HG03460 (cell line): Measurements from ENCODE around the gene PPP2R3A.

Experiments
- ATAC-seq: cut with Tn5 transposase; IDR thresholded peaks from one replicate; pipeline ENCODE4 v1.9.1; 2021; ENCODE audit not compliant: unreplicated experiment

The PPP2R3A gene

DNA sequence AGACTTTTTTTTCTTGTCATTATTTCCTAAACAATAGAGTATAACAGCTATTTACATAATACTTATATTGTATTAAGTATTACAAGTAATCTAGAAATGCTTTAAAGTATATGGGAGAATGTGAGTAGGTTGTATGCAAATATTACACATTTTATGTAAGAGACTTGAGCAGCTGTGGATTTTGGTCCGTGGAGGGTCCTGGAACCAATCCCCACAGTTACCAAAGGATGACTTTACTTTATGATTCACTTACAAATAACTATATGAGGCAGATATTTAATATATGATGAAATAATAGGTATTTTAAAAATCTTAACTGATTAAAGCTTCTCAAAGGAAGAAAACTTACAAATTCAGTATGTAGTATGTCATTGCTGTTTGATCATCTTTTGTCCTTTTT, 56.3 kb downstream of the PPP2R3A start:
- no peak for ATAC-seq

DNA sequence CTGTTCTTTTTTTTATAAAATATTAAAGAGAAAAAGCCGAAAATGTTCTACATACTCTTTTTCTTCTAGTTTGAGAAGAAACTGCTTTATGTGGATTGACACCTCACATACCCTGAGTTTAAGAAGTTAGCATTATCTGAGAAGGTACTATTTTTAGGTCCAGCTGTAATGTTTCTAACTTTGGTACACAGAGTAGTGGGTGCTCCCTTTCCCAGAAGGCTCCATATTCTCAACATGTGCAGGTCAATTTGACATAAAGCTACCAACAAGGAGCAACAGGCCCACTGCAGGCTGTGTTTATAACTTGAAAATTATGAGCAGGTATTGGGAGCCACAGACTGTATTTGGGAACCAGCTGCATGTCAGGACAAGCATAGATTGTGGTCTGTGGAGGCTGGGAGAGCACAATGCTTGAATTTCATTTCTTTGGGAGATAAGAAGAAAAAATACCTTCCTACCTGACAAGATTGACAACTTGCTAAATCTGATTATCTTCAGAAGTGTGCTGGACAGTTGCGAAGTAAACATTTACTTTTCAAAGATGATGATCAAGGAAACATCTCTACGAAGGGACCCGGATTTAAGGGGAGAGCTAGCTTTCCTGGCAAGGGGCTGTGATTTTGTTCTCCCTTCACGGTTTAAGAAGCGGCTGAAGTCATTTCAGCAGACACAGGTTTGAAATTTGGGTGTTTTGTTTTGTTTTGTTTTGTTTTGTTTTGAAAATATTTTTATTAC, 57.2 kb downstream of the PPP2R3A start:
- ATAC-seq, result no peak

DNA sequence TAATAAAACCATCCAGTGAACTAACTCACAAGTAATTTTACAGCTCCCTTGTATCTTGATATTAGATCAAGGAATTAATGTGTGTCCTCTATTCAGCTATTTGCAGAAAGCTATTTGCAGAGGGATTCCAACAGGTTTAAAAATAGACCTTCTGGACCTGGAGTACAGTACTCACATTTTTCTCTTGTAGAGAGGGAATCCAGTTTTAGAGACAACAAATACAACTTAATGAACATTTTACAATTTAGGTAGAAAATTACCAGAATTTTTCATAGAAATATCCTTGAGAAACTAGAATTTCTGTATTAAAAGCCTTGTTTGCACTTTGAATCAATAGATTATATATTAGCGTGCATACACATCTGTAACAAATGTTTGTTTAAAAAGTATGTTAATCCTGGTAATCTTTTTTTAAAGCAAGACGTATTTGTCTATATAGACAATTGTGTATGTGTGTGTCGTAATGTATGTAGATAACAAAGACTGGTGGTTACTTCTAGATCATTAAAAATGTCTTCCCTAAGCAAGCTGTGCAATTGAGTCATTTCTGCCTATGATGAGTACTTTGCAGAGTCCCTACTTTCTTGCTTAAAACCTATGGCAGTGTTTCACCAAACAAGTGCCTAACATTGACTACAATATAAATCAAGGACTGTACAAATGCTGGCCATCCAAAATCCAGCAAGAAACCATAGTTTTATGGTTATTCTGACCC, 57.9 kb downstream of the PPP2R3A start:
- no peak for ATAC-seq

DNA sequence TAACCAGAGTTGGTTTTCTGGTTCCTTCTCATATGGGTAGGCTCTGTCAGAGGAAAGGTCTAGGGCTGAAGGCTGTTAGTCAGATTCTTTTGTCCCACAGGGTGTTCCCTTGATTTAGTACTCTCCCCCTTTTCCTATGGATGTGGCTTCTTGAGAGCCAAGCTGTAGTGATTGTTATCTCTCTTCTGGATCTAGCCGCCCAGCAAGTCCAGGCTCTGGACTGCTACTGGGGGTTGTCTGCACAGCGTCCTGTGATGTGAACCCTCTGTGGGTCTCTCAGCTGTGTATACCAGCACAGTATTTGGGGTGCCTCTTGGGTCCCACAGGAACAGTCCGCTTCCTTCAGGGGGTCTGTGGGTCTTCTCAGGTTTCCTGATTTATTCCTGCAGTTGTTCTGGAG, 70.8 kb downstream of the PPP2R3A start:
- no peak for ATAC-seq

DNA sequence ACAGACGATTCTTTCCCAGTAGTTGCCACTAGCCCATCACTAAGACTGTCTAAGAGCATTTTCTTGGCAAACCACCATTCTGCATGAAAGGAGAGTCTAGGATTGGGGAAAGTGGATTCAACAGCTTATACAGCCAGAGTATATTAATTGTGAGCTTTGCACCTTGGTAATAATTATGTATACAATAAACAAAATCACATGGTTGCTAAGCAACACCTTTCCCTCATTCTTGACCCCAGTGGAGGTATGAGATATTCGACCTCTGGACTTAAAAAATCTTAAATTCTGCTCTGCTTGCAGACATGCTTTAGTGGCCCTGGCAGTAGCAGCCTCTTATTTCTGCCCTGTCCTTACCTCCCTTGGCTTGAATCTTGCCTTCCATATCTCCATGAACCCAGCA, 73.1 kb downstream of the PPP2R3A start:
- ATAC-seq, result no peak

DNA sequence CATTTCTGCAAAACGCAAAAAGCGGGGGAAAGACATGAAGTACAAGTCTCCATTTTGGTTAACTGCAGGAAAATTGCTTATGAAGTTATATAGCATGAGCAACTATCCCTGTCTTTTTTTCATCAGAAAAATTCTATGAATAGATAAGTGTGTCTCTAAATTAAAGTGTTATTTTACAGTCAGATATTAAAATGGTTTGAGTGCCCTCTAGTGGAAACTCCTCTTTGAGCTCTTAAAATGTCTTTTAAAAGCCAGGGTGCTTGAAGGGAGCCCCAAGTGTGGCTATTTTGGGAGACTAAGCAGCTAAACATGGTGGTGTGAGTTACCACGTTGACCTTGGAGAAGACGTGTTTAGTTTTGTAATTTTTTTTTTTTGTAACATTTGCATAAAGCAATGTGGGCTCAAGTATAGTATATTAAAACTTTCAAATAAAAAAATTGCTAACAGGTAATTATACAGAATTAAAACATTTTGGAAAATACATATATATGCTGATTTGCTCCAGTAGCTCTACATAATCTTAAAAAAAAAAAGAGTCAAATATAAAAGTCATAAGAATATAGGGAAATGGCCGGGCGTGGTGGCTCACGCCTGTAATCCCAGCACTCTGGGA, 77.2 kb downstream of the PPP2R3A start:
- no peak for ATAC-seq

DNA sequence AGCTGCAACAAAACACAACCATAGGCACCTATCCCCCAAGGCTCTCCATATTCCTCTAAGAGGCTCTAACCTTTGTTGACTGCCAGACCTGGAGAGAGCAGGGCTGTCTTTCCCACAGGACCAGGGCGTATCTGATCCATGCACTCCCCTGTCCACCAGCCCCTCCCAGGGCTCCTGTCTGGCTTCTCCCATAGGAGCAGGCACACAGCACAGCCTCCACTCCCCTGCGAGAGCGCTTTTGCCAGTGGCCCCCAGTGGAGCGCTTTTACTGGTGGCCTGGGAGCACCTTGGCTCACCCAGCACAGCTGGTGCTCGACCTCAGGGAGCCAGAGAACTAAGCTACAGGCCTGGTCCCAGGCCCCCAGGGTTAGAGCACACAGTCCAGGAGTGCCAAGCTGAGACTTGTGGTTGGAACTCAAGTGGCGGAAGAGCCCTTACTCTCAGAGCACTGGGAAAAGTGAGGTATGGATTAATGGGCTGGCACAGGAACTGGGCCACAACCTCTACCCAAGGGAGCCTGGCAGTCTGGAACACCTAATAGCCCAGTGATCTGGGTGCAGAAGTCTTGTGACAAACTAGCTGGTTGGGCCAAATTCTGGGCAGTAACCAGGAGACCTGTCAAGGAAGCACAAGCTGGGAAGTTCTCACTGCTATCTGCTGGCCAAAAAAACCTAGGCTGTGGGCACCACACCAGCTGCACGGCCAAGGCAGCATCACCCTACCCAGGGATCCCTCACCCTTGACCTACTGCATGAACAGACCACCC, 79.6 kb downstream of the PPP2R3A start:
- ATAC-seq, result no peak

DNA sequence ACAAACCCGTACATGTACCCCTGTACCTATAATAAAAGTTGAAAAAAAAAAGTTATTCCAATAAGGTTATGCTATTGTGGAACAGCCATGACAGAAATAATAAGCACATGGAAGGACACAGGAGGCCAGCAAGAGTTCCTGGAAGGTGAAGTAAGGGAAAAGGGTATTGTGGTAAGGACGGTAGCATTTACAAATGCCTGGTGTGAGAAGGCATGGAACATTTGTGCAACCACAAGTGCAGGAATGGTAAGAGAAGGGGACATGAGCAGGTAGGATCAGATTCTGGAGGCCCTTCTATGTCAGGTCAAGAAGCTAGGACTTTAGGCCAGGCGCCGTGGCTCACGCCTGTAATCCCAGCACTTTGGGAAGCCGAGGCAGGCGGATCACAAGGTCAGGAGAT, 82.5 kb downstream of the PPP2R3A start:
- no peak for ATAC-seq

DNA sequence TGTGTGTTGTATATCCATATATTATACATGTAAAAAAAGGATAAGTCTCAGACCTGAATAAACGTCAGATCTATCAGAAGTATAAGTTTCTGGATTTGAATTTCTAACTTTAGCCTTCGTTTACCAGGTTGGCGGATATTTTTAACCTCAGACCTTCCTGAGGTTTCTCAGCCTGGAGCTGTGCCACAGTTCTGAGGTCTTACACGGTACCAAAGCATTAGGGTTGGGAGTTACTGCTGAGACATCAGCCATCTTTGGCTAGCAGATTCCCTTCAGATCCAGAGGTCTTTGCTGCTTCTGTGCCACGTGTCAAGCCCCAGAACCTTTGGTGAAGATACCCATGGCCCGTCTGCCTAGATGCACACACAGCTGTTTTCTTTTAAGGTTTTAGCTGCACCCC, 84.7 kb downstream of the PPP2R3A start:
- no peak for ATAC-seq

DNA sequence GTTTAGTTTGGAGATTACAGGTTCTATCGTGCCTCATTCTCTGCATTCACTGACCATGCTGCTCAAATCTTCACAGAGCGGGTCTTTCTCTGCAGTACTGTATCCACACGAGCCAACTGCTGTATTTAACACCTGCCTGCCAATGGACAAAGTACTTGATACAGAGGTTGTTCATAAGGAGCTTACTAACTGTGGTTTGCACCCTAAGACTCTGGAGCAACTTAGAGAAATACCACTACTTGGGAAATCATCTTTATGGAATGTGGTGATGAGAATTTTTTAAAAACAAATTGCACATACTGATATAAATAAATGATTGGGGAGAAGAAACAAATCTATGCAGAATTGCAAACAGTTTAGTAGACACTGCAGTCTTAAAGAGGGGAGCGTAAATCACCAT, 90.0 kb downstream of the PPP2R3A start:
- ATAC-seq, result no peak

DNA sequence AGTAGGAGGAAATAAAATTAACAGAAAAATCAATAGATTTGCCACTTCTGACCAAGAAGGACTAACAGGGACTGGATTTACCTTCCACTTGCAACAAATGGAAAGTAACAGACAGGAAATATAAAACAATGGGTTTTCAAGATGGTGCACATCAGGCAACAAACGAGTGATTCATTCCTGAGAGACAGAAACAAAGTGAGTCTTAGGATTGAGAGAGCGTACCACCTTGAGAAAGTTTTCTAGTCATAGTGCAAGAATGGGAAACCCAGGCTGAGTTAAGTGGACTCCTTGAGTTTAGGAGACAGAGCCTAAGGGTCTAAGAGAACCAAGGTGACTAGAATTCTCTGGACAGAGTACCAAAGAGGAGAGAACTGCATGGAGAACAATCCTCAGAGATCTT, 101.7 kb downstream of the PPP2R3A start:
- no peak for ATAC-seq

DNA sequence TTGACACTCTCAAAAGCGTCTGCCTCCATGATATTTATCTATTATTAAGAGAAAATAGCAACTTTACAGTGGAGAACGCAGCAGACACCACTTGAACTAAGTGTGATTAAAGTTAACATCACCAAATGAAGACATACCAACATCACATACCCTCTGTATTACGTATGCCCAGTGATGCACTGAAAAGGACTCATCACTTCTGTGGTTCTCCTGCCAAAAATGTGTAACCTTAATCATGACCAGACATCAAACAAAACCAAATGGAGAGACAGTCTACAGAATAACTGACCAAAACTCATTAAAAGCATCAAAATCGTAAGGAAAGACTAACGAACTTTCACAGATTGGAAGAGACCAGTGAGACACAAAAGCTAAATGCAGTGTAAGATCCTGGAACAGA, 103.2 kb downstream of the PPP2R3A start:
- no peak for ATAC-seq

DNA sequence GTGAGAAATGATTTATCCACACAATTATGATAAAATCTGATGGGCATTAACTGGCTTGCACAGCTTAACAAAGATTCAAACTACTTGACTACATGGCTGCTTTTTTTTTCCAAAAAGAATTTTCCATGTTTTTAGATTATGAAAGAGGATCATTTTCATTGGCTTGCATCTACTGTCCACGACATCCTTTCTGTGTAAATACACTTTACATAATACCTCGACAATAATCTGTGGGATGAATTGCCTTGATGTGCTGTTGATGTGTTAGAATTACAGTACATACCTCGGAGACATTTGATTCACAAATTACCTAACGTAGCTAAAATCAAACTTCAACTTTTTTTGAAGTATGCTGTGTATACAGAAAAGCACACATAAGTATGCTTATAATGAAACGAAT, 104.4 kb downstream of the PPP2R3A start:
- ATAC-seq, result no peak

DNA sequence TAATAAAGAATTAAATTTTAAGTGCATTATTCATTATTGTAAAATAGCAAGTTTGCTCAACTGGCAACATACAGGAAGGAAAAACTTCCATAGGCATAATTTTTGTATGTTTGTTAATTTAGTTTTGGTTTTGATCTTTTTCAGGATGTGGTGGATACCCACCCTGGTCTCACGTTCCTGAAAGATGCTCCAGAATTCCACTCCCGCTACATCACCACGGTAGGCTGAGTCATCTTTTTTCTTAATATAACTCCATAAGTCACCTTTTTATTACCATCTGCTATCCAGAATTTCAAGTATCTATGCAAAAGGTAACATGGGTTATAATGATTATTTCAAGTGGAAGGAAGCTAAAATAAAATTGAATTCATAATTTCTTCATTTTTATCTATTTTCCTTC, 104.8 kb downstream of the PPP2R3A start:
- ATAC-seq, result no peak

DNA sequence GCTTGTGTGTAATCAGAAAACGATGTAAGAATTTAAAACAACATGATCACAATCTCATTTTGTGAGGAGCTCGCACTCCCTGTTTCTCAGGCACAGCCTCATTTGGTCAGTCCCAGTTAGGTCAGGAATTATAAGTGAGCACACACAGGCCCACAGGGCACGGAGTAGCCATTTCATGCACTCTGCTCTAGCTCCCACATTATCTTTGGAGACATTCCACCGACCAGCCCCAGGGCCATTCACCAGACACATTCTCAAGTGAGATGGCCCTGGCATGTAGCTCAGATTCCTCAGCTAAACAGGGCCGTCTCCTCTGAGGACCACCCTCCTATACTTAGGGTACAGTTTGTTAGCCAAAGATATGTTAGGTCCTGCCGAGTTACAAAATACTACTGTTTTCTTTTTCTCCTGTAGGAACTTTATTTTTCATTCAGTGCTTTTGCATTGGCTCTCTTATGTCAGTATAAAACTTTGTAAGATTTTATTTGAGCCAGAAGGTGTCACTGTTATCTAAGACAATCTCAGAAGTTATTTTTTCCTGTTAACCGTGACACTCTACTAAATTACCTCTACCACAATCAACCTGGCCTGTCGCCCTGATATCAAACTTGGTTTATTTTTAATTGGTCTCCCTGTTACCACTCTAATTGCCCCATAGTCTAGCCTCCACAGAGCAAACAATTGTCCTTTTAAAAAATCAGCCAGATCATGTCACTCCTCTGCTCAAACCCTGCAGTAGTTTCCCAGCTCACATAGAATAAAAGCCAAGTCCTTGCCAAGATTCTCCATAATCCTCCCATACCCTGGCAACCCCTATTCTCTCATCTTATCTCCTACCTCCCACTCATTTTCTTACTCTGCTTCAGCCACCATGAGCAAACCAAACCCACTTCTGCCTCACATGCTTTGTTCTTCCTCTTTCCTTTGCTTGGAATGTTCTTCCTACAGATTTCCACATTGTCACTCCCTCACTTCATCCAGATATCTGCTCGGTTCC, 105.7 kb downstream of the PPP2R3A start:
- no peak for ATAC-seq

DNA sequence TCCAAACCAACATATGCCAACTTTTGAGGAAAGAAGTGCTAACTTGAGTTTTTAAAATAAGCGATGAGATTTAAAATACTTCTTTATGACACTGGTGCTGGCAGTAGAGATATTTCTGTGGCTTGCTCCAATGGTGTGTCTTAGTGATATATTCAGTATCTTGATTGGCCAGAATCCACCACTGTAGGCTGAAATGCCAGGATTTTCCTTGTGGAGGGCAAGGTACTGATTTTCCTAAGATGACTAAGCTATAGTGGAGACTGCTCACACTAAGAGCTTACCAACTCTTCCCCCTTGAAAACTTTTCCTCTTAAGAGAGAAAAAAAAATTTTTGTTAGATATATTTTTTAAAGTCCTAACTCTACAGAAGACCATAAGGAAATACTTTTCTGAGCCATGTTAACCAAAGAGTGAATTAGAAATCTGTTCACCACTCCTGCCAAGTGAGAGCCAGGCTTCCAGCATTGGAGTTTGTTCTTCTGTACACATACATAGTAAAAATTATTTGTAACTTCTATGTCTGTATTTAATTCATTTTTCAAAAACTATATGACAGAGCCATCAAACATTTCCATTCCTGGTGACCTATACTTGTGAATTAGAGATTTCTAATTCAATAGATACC, 109.1 kb downstream of the PPP2R3A start:
- ATAC-seq, result no peak

DNA sequence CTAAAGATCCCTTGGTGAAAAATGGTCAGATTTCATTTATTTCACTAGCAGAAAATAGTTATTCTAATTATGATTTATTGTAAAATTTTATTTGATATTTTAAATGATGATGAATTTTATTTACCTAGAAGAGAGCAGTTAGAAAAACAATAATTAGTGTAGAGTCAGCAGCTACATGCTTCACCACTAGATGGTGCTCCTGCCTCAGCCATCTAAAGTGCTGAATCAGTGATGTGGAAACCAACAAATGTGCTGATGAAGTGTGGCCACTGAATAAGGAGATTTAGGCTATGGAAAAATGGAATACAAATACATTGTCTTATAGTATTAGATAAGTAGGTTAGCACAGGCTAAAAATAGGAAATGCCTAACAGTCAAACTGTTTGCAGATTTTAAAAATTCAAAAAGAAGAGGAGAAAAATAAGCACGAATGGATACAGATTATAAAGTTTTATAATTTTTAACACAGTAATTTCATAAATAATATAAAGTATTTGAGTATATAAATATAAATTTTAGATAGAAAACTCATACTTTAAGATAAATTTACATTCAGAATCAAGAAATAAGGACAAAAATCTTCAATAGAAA, 109.8 kb downstream of the PPP2R3A start:
- ATAC-seq, result no peak

DNA sequence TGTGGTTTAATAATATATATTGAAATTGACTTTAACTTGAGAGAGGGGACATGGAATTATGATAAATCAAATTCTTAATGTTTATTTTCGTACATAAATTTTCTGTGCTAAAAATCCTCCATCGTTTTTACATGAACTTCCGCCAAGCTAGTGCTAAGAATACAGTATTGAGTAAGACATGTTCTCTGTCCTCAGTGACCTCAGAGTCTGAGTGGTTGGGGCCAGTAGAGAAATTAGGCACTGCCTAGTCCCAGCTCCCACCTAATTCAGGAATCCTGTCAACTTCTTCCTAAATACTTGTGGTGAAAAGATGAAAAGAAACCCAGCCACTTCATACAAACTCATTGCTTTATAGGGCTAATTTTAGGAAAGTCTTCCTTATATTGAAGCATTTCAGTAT, 110.3 kb downstream of the PPP2R3A start:
- no peak for ATAC-seq
